ENCODE results near the gene BCAS4. TPM values are rescaled to one million over a fixed set of nuclear protein-coding genes. Genes with fewer than 3 reads are reported as not detected.
A peak's percentile ranks its signal among the peaks of the same experiment; 100 is the strongest.
"Not testable (repeated sequence)": the region's sequence is repeated elsewhere in the genome, so short reads cannot be mapped to it uniquely, and the experiment has no call there.

The BCAS4 gene
- total RNA-seq, 4 donors from 2014 or later: 0.18 to 2.3 (median 0.54) TPM

- Histone ChIP-seq H3K4me3 (no peak overlapping the region), H3K27ac (no peak overlapping the region), H3K27me3 (no peaks in the 10 kb centered on the region), H3K9me3 (no peaks in the 10 kb centered on the region), H3K36me3 (no peaks in the 10 kb centered on the region), H3K4me1 (peaks cover 13 to 36% (median 14%) of the 10 kb centered on the region in 3 donors)
- TF ChIP-seq POLR2A (IDR thresholded peaks at IDR 0.05) (no peak), CTCF (IDR thresholded peaks at IDR 0.05) (no peak)
- intact Hi-C loops (cut with DNase I): no loop called here
- 64 to 88% methylated on average over 1 of the region's 3 CpGs for WGBS, 2 donors
- DNase-seq: no peak
Measured at GRCh38 chr20:50758992-50759391, 35.9 kb upstream of the BCAS4 start.

GRCh38 chr20:50759678-50760077 is 35.2 kb upstream of the BCAS4 start:
- Histone ChIP-seq H3K27me3 (no peaks in the 10 kb centered on the region), H3K4me1 (peaks cover 13 to 36% (median 14%) of the 10 kb centered on the region in 3 donors), H3K27ac (no peak overlapping the region), H3K9me3 (no peaks in the 10 kb centered on the region), H3K36me3 (no peaks in the 10 kb centered on the region), H3K4me3 (no peak overlapping the region)
- TF ChIP-seq CTCF (IDR thresholded peaks at IDR 0.05) (no peak), POLR2A (IDR thresholded peaks at IDR 0.05) (no peak)
- no peak for DNase-seq
- WGBS, 2 donors: 86 to 96% methylated on average over 5 of the region's 5 CpGs
- intact Hi-C loops (cut with DNase I): no loop called here

- Histone ChIP-seq H3K27ac (peak overlapping the region; percentile 76 to 87 (median 82)), H3K36me3 (no peaks in the 10 kb centered on the region), H3K9me3 (no peaks in the 10 kb centered on the region), H3K27me3 (no peaks in the 10 kb centered on the region), H3K4me1 (peaks cover 14 to 36% (median 19%) of the 10 kb centered on the region in 3 donors), H3K4me3 (no peak overlapping the region)
- no peak for TF ChIP-seq CTCF (IDR thresholded peaks at IDR 0.05)
- no peak for TF ChIP-seq POLR2A (IDR thresholded peaks at IDR 0.05)
- WGBS, 2 donors: 25 to 27% methylated on average over 6 of the region's 6 CpGs
- intact Hi-C loops (cut with DNase I): no loop called here
- no peak for DNase-seq
Measured at GRCh38 chr20:50762045-50762422, 32.8 kb upstream of the BCAS4 start.

- WGBS, 2 donors: 18 to 30% methylated on average over 10 to 12 of the region's 12 CpGs
- TF ChIP-seq POLR2A (IDR thresholded peaks at IDR 0.05) (no peak), CTCF (IDR thresholded peaks at IDR 0.05) (no peak)
- no peak for DNase-seq
- peak overlapping the region; percentile 76 to 87 (median 82) for H3K27ac ChIP-seq
- H3K4me1 ChIP-seq: peaks cover 14 to 36% (median 21%) of the 10 kb centered on the region in 3 donors
- intact Hi-C loops (cut with DNase I): no loop called here
- H3K27me3 ChIP-seq: no peaks in the 10 kb centered on the region
- no peak overlapping the region for H3K4me3 ChIP-seq
- H3K36me3 ChIP-seq: no peaks in the 10 kb centered on the region
- H3K9me3 ChIP-seq: no peaks in the 10 kb centered on the region
Measured at GRCh38 chr20:50762435-50763220, 32.2 kb upstream of the BCAS4 start.

- peak overlapping the region in 3 of 4 donors; percentile 79 to 87 (median 84) for H3K27ac ChIP-seq
- not testable (repeated sequence) for DNase-seq
- 71 to 83% methylated on average over 19 to 20 of the region's 20 CpGs for WGBS, 2 donors
Measured at GRCh38 chr20:50763550-50764458, 31.1 kb upstream of the BCAS4 start.

GRCh38 chr20:50765251-50765650 is 29.6 kb upstream of the BCAS4 start:
- DNase-seq; H3K4me3 ChIP-seq; H3K36me3 ChIP-seq; H3K27ac ChIP-seq; H3K27me3 ChIP-seq; H3K9me3 ChIP-seq; intact Hi-C loops (cut with DNase I): not testable (repeated sequence)
- 49 to 73% methylated on average over 8 of the region's 10 CpGs for WGBS, 2 donors
- H3K4me1 ChIP-seq: peaks cover 14 to 36% (median 21%) of the 10 kb centered on the region in 3 donors

More at GRCh38 chr20:50763550-50764458, 31.1 kb upstream of the BCAS4 start:
- H3K27me3 ChIP-seq; H3K36me3 ChIP-seq; H3K4me3 ChIP-seq; intact Hi-C loops (cut with DNase I); H3K9me3 ChIP-seq: not testable (repeated sequence)
- H3K4me1 ChIP-seq: peaks cover 14 to 36% (median 21%) of the 10 kb centered on the region in 3 donors

Data from esophagus squamous epithelium (tissue), 5 donors.